GM23338 (cell line): ENCODE results near the gene ADCY5. TPM values are rescaled to one million over a fixed set of nuclear protein-coding genes. Genes with fewer than 3 reads are reported as not detected.

Experiments used
- ATAC-seq: fragments of 200-7000 bp; cut with Tn5 transposase; 3 replicates; pipeline ENCODE4 v1.9.1; 2020
- DNase-seq: peaks from one replicate; pipeline ENCODE4 v3.0.0-alpha.2; 2015; ENCODE audit warnings: low spot score
- H2AFZ ChIP-seq: fragments of 200-600 bp; sonication (generic); 2 replicates; pipeline ENCODE4 v1.8.0; 2016; ENCODE audit warnings: antibody characterized with exemption, mild to moderate bottlenecking, moderate library complexity
- H3F3A ChIP-seq: fragments of 200-600 bp; sonication (generic); replicated peaks from 2 replicates; pipeline ENCODE4 v1.8.0; 2017; ENCODE audit warnings: antibody characterized with exemption, mixed run types, low read depth
- H3K27ac ChIP-seq: fragments of 200-600 bp; sonication (generic); 2 replicates; pipeline ENCODE4 v1.6.1; 2016; ENCODE audit warnings: low read depth
- H3K27me3 ChIP-seq: fragments of 200-600 bp; sonication (generic); 2 replicates; pipeline ENCODE4 v1.8.0; 2016; ENCODE audit warnings: mild to moderate bottlenecking, mixed run types, moderate library complexity; ENCODE audit not compliant: insufficient read depth
- H3K36me3 ChIP-seq: fragments of 200-600 bp; sonication (generic); 2 replicates; pipeline ENCODE4 v1.8.0; 2016; ENCODE audit warnings: mild to moderate bottlenecking; ENCODE audit not compliant: insufficient read depth
- H3K4me1 ChIP-seq: fragments of 200-600 bp; sonication (generic); 2 replicates; pipeline ENCODE4 v1.8.0; 2016; ENCODE audit warnings: mild to moderate bottlenecking, moderate library complexity; ENCODE audit not compliant: insufficient read depth
- H3K4me2 ChIP-seq: fragments of 200-600 bp; sonication (generic); 2 replicates; pipeline ENCODE4 v1.7.1; 2017; ENCODE audit warnings: mixed run types
- H3K4me3 ChIP-seq: fragments of 200-600 bp; sonication (generic); 2 replicates; pipeline ENCODE4 v1.6.1; 2016; ENCODE audit warnings: mixed run types
- H3K79me2 ChIP-seq: fragments of 200-600 bp; sonication (generic); replicated peaks from 2 replicates; pipeline ENCODE4 v1.8.0; 2017; ENCODE audit warnings: mild to moderate bottlenecking; ENCODE audit not compliant: insufficient read depth
- H3K9me2 ChIP-seq: fragments of 200-600 bp; sonication (generic); 2 replicates; pipeline ENCODE4 v1.8.0; 2017; ENCODE audit not compliant: insufficient read depth
- H4K20me1 ChIP-seq: fragments of 200-600 bp; sonication (generic); replicated peaks from 2 replicates; pipeline ENCODE4 v1.8.0; 2017; ENCODE audit warnings: mild to moderate bottlenecking; ENCODE audit not compliant: insufficient read depth
- H3K27ac Mint-ChIP-seq: 2 replicates; pipeline ENCODE4 v1.8.0; 2020; ENCODE audit warnings: inconsistent platforms, mild to moderate bottlenecking, moderate library complexity, mixed read lengths
- H3K27me3 Mint-ChIP-seq: 3 replicates; pipeline ENCODE4 v1.8.0; 2022; ENCODE audit warnings: low read depth, mild to moderate bottlenecking, moderate library complexity, mixed read lengths, inconsistent platforms; ENCODE audit not compliant: insufficient read depth, poor library complexity
- H3K36me3 Mint-ChIP-seq: 3 replicates; pipeline ENCODE4 v1.8.0; 2021; ENCODE audit warnings: low read depth, mild to moderate bottlenecking, inconsistent platforms, moderate library complexity, mixed read lengths
- H3K4me1 Mint-ChIP-seq: 3 replicates; pipeline ENCODE4 v1.8.0; 2020; ENCODE audit warnings: mild to moderate bottlenecking, inconsistent platforms, mixed read lengths
- H3K4me3 Mint-ChIP-seq: 3 replicates; pipeline ENCODE4 v1.8.0; 2021; ENCODE audit warnings: moderate library complexity, mild to moderate bottlenecking, inconsistent platforms, mixed read lengths
- H3K9me3 Mint-ChIP-seq: 3 replicates; pipeline ENCODE4 v1.8.0; 2020; ENCODE audit warnings: moderate library complexity, mild to moderate bottlenecking, inconsistent platforms, mixed read lengths
- CREB1 ChIP-seq: fragments of 250-450 bp; sonication (Bioruptor Pico); IDR thresholded peaks from 2 replicates; pipeline ENCODE4 v1.5.0; 2020; ENCODE audit warnings: low read depth, mild to moderate bottlenecking, moderate library complexity
- CTCF ChIP-seq, 2 experiments: fragments of 200-600 bp in 1 of 2; sonication (generic) in 1 of 2; conservative IDR thresholded peaks; 2 replicates each; pipeline versions ENCODE4 v1.5.1 to v1.6.1; 2016 to 2017; ENCODE audit warnings: antibody characterized with exemption in 2 of 2, low read depth in 2 of 2, mild to moderate bottlenecking in 2 of 2, moderate library complexity in 1 of 2
- EZH2phosphoT487 ChIP-seq: fragments of 200-600 bp; sonication (generic); IDR thresholded peaks from one replicate; pipeline ENCODE4 v1.8.1; 2018; ENCODE audit warnings: antibody characterized with exemption; ENCODE audit not compliant: unreplicated experiment
- NANOG ChIP-seq: IDR thresholded peaks from 2 replicates; pipeline ENCODE4 v1.6.1; 2016; ENCODE audit warnings: antibody characterized with exemption, borderline replicate concordance
- POLR2AphosphoS5 ChIP-seq: IDR thresholded peaks from 2 replicates; pipeline ENCODE4 v1.6.1; 2016; ENCODE audit warnings: antibody characterized with exemption, low read depth
- REST ChIP-seq: IDR thresholded peaks from one replicate; pipeline ENCODE4 v1.6.1; 2018; ENCODE audit warnings: antibody characterized with exemption; ENCODE audit not compliant: unreplicated experiment
- STAT1 ChIP-seq: IDR thresholded peaks from one replicate; pipeline ENCODE4 v1.6.1; 2016; ENCODE audit warnings: antibody characterized with exemption; ENCODE audit not compliant: unreplicated experiment
- ZNF114 ChIP-seq: fragments of 250-450 bp; sonication (Bioruptor Pico); IDR thresholded peaks from 2 replicates; pipeline ENCODE4 v1.5.0; 2020; ENCODE audit warnings: mild to moderate bottlenecking, moderate library complexity
- ZNF331 ChIP-seq: fragments of 250-450 bp; sonication (Bioruptor Pico); IDR thresholded peaks from 2 replicates; pipeline ENCODE4 v1.5.0; 2020; ENCODE audit warnings: low read depth, mild to moderate bottlenecking, moderate library complexity
- polyA plus RNA-seq: library from polyadenylated mRNA; unstranded; fragments of >200 nt; fragmentation: Nextera tagmentation; extraction: Ambion mirVana; gene quantifications from 2 replicates; pipeline ENCODE4 v1.2.1, GENCODE V29; 2016
- total RNA-seq: library from RNA; depleted of rRNA; stranded (reverse); fragments of >200 nt; shearing (Covaris generic); gene quantifications from 2 replicates; pipeline ENCODE4 v1.2.3, GENCODE V29; 2014

The ADCY5 gene
- total and polyA plus RNA-seq, 2 experiments from 2014 or later, result 3.5 to 10.2 TPM

- TF ChIP-seq CTCF (conservative IDR thresholded peaks at IDR 0.05; ENCODE audit: low read depth in 2 of 2) (no peak), NANOG (no peak), CREB1 (CRISPR knock-in tag) (no peak), ZNF114 (CRISPR knock-in tag) (no peak), ZNF331 (CRISPR knock-in tag) (no peak), POLR2AphosphoS5 (no peak), STAT1 (no peak), EZH2phosphoT487 (no peak), REST (no peak)
Observed at GRCh38 chr3:123302961-123303360, 145.9 kb downstream of the ADCY5 start (continued).

- ATAC-seq, result no peak
- no peaks in the 10 kb centered on the region for H3K4me1 ChIP-seq
- no peak overlapping the region for H2AFZ ChIP-seq
- H3K79me2 ChIP-seq, result no peaks in the 10 kb centered on the region; the same call in 1 of the 2 replicates
- H3K27ac Mint-ChIP-seq, result no peak overlapping the region
- H3K36me3 Mint-ChIP-seq, result peaks cover 50% of the 10 kb centered on the region
- no peaks in the 10 kb centered on the region for H3K9me3 Mint-ChIP-seq
- no peaks in the 10 kb centered on the region; the same call in 1 of the 2 replicates for H4K20me1 ChIP-seq
- no peaks in the 10 kb centered on the region for H3K27me3 ChIP-seq
- no peaks in the 10 kb centered on the region for H3F3A ChIP-seq
- DNase-seq, result no peak
- H3K9me2 ChIP-seq, result no peaks in the 10 kb centered on the region
- H3K27me3 Mint-ChIP-seq, result peaks cover 5% of the 10 kb centered on the region
- no peaks in the 10 kb centered on the region for H3K36me3 ChIP-seq
- H3K4me3 ChIP-seq, result no peak overlapping the region
- TF ChIP-seq CREB1 (CRISPR knock-in tag), result no peak
- no peak for TF ChIP-seq CTCF (conservative IDR thresholded peaks at IDR 0.05; ENCODE audit: low read depth in 2 of 2)
- no peak for TF ChIP-seq ZNF331 (CRISPR knock-in tag)
- TF ChIP-seq EZH2phosphoT487, result no peak
- no peak for TF ChIP-seq REST
- peaks cover 3% of the 10 kb centered on the region; the same call in 1 of the 3 replicates for H3K4me1 Mint-ChIP-seq
- H3K4me3 Mint-ChIP-seq, result no peak overlapping the region
- H3K27ac ChIP-seq, result no peak overlapping the region
- no peak overlapping the region for H3K4me2 ChIP-seq
Observed at GRCh38 chr3:123301331-123302184, 147.3 kb downstream of the ADCY5 start.
